ENCODE data around the gene HMG20A.

GRCh38 chr15:77494964-77495363, 74.3 kb downstream of the HMG20A start:
- no peak for TF ChIP-seq ZNF274 (IDR thresholded peaks at IDR 0.05; ENCODE audit: low read depth, low read length)
- no peak for TF ChIP-seq YY1 (IDR thresholded peaks at IDR 0.05; ENCODE audit: insufficient read depth, insufficient read length)
- no peak for TF ChIP-seq SUZ12 (IDR thresholded peaks at IDR 0.05; ENCODE audit: extremely low read depth, insufficient read depth, insufficient read length)
